GM18951 (cell line): Measurements from ENCODE around the gene SPECC1L.

ENCODE experiments used
- POLR2A ChIP-seq: IDR thresholded peaks from 4 replicates; pipeline ENCODE4 v1.6.1; 2011; ENCODE audit warnings: mild to moderate bottlenecking; ENCODE audit not compliant: insufficient read length, insufficient read depth; ENCODE audit errors: extremely low read depth
- in situ Hi-C: fragments of 300-500 bp; cut with MboI; formaldehyde crosslinking; loops from one replicate; pipeline ENCODE4 v1.12.0; 2022; ENCODE audit warnings: low sequenced_read_pairs, mixed read lengths, inconsistent platforms; ENCODE audit not compliant: unreplicated experiment

SPECC1L gene

DNA sequence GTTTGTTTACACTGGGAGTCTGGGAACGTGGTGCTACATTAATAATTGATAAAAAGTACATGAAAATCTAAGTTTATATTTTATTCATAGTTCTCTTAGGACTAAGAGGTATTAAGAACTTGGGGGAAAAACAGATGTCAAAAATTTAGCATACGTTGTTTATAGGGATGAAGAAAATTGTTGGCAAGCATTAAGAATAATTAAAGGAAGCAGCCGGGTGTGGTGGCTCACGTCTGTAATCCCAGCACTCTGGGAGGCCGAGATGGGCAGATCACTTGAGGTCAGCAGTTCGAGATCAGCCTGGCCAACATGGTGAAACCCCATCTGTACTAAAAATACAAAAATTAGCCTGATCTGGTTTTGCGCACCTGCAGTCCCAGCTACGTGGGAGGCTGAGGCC, 96.1 kb downstream of the SPECC1L start:
- in situ Hi-C loops = no loop called here
- no peak for TF ChIP-seq POLR2A

DNA sequence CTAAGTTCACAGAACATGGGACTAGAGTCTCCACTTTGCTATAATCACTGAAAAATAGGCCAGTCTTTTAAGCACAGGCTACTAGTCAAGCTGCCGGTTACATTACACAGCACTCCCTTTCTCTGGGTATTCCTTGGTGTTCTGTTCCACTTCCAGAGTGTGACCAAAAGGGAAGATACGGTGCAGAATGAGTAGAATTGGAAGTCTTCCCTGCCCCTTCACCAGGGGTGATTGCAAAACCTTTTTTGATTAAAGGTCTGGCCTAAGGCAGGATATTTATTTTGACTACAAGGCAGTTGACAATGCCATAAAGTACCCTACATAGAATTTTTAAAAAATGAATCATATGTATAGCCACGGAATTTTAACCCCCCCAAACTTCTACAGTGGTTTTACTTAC, 97.2 kb downstream of the SPECC1L start:
- TF ChIP-seq POLR2A = no peak
- in situ Hi-C loops = no loop called here

DNA sequence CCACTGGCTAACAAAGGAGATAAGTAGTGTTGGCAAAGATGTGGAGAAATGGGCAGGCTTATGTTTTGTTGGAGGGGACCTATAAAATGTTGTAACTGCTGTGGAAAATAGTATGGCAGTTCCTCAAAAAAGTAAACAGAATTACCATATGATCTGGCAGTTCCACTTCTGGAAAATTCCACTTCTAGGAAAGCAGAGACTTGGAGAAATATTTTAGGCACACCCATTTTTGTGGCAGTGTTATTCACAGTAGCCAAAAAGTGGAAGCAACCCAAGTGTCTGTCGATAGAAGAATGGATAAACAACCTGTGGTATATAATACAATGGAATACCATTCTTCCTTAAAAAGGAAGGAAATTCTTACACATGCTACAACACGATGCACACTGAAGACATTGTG, 99.8 kb downstream of the SPECC1L start:
- in situ Hi-C loops = no loop called here
- TF ChIP-seq POLR2A = no peak

DNA sequence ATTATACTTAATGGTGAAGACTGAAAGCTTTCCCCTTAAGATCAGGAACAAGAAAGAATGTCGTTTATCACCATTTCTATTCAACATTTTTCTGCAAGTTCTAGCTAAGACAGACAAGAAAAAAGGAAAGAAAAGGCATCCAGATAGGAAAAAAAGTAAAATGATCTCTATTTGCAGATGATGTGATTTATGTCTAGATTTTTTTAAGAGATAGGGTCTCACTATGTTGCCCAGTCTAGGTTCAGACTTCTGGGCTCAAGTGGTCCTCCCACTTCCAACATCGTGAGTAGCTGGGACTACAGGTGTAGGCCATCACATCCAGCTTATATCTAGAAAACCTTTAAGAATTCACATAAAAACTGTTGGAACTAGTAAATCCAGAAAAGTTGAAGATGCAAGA, 105.4 kb downstream of the SPECC1L start:
- in situ Hi-C loops = no loop called here
- no peak for TF ChIP-seq POLR2A

DNA sequence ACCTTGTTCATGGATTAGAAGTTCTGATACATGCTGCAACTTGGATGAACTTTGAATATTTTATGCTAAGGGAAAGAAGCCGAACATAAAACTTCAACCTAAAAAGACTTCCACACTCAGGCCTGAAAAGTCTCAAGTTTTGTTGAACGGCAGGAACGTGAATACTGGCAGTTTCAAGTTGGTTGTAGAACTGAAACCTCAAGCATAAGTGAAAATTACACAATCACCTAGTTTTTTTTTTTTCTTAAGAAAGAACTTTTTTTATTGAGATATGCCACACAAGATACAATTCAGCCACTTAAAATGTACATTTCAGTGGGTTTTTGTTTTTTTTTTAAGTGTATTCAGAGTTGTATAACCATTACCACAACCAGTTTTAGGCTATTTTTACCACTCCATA, 106.0 kb downstream of the SPECC1L start:
- in situ Hi-C loops = no loop called here
- no peak for TF ChIP-seq POLR2A

DNA sequence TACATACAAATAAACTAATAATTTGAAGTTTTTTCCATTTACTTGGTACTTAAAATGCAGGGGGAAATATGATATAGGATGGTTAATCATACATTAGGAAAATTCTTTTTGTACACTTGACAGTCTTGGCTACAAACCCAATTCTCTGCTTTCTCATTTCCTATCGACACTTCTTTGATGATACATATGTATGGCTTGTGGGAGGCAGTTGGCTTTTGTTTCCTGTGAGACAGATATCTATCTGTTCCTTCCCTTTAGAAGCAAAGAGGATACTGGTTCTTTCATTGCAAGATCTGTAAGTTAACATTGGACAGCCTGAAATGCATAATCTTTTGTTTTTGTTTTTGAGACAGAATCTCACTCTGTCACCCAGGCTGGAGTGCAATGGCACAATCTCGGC, 108.9 kb downstream of the SPECC1L start:
- TF ChIP-seq POLR2A = no peak
- in situ Hi-C loops = no loop called here

DNA sequence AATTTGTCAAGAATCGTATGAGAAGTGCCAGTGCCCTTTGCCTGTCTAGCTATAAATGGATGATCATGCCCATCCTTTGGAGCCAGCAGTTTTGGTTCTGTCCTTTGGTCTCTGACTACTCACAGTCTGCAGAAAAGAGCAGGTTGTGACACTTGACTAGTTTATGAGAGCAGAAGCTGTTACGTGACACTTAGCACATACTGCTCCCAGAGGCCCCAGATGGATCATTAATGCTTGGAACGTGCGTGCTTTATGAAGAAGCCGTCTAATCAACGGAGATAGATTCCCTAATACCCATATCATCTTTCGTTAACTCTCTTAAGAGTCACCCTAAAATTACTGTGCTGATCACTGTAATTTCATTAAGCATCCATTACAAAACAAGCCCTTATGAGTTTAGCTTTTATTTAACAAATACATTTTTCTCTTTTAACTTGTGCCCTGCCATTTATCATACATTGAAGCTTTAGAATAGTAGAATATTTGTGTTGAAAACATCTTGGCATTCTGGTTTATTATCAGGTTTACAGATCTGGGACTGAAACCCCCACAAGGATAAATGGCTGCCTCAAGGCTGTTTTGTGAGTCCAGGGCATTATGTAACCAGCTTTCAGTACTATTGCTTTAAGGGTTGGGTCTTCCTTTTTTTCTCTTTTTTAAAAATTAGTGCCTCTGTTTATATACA, 109.7 kb downstream of the SPECC1L start:
- no peak for TF ChIP-seq POLR2A
- in situ Hi-C loops = no loop called here

DNA sequence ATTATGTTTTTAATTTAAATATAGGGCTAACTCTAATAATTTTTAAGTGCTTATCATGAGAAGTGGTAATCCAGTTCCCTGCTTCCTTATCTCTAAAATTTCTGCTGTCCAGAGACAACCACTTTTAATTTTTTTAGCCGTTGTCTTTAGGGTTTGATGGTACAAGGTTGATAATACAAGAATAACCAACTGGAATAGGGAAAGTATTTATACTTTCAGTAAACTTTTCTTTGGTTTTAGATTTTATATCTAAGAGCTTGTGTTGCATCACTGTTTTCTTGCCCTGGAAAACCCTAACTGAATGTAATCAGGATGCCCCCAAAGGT, 110.2 kb downstream of the SPECC1L start:
- in situ Hi-C loops = no loop called here
- TF ChIP-seq POLR2A = no peak

DNA sequence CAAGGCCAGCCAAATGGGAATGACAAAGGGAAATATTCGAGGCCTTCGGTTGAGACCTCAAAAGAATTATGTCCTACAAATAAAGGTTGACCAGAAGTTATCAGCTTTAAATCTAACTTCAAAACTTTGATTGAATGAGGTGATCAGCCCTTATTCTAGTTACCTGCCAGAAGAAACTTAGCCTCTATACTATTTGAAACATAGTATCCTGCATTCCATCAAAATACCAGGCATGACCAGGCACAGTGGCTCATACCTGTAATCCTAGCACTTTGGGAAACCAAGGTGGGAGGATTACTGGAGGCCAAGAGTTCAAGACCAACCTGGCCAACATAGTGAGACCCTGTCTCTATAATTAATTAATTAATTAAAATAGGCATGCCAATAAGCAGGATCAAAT, 112.4 kb downstream of the SPECC1L start:
- in situ Hi-C loops = no loop called here

DNA sequence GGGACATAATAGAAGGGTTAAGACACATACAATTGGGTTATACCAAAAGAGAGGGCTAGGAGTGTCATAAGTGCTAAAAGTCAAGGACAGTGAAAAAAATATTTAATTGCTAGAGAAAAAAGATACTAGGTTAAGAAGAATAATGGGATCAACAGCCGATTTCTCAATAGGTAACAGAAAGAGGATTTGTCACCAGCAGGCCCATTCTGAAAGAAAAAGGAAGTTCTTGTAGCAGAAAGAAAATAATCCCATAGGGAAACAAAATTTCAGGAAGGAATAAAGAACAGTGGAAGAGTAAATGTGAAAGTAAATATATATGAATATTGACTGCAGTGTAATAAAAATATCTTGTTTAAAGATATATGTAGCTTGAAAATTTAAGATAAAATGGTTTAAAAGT, 113.5 kb downstream of the SPECC1L start:
- no peak for TF ChIP-seq POLR2A
- in situ Hi-C loops = no loop called here

More for the DNA sequence above, 112.4 kb downstream of the SPECC1L start:
- TF ChIP-seq POLR2A = no peak

DNA sequence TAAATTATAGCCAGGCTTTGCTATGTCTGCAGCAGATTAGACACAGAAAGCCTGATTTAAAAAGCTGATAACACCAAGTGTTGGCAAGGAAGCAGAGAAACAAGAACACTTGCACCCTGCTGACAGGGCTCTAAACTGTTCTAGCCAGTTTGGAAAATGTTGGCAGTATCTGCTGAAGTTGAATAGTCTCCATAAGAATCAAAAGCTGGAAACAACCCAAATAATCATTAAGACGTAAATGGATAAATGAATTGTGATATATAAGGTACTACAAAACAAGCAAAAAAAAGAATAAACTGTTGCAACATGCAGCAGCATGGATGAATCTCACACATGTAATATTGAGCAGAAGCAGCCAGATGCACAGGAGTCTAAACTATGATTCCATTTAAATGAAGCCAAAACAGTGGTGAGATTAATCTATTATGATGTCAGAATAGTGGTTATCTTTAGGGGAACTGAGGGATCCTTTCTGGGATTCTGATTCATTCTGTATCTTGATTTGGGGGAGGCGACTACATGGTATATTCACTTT, 116.4 kb downstream of the SPECC1L start:
- TF ChIP-seq POLR2A = no peak
- in situ Hi-C loops = no loop called here

DNA sequence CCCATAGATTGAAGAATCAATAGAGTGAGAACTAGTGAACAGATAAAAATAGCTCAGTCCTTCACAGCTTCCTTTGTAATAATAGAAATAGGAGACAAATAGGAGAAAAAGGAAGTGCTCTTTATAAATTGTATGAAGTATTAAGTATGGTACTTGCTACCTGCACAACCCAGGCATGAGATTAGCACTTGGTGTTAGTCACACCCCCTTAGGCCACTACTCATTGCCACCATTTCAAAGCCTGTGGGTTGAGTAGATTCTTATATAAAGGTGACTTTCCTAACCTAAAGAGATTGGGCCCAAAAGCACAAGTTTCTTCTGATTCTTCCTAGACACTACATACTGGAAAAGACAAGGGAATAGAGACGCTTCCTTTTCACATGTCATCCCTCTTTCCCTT, 119.0 kb downstream of the SPECC1L start:
- in situ Hi-C loops = no loop called here
- no peak for TF ChIP-seq POLR2A

DNA sequence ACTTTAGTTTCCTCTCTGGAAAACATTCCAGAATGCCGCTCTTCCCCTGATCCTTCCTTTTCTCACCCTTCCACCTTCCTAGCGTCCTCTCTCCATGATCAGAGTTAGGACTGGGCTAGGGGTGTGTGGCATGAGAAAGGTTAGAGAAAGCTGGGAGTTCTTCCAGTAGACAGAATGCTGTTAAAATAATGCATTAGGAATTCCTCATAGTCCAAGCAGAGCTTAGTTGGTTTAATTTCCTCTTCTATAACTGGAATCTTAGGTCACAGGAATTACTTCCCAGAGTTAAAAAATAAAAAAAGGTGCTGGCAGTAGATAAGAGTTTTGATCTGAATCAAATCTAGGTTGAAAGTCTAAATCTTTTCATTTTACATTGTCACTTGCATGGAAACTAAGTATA, 119.5 kb downstream of the SPECC1L start:
- TF ChIP-seq POLR2A = no peak
- in situ Hi-C loops = no loop called here

DNA sequence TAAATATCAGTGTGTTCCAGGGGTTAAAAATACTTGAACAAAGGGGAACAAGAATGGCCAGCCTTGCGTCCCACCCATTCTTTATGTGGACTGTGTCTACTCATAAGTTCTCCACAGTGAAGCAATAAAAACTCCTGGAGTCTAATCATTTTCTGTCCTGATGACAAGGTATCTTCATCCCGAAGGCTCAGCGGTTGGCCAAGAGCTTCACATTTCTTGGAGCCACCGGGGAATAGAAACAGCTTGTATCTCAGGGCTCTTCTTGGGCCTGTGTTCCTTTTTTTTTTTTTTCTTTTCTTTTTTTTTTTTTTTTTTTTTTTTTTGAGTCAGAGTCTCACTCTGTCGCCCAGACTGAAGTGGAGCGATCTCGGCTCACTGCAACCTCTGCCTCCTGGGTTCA, 119.9 kb downstream of the SPECC1L start:
- TF ChIP-seq POLR2A = no peak
- in situ Hi-C loops = no loop called here

DNA sequence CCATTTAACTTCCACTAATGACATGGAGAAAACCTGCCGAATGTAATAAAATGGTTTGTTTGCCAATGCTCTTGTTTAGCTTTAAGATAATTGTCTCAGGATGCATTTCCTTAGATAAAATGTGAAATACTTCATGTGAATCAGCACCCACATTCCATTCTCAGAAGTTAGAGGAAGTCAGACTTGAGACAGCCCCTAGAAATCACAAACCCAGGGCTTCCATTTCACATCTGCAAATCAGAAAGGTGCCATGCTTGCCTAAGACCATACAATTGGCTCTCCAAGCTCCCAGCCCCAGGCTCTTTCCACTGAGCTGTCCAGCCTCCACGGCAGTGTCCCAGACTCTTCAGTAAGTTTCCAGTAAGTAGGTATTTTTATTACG, 121.2 kb downstream of the SPECC1L start:
- in situ Hi-C loops = no loop called here
- TF ChIP-seq POLR2A = no peak
